ENCODE measurements around the gene SNX5. TPM values are rescaled to one million over a fixed set of nuclear protein-coding genes. Genes with fewer than 3 reads are reported as not detected.

Gene SNX5
- total and polyA plus RNA-seq, 2 of the 8 experiments (the other 6 are each of a cell fraction or from before 2014, with no cell fraction given), result 155 to 194 TPM

DNA sequence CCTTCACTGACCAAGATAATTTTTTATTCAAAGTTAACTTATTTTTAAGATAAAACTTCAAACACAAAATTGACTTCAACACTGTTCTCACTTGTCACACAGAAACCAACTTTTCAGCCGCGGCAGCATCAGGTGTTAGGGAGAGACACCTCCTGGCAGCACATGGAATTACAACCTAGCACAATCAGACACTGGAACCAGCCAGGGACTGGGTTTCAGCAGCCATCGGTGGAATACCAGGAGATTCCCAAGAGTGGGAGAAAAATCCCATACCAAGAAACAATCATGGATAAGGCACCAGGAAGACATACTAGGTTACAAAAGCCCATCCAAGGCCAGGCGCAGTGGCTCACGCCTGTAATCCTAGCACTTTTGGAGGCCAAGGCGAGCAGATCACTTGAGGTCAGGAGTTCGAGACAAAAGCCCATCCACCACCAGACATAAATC is 70.0 kb downstream of the SNX5 start:
- Histone ChIP-seq H3K23me2 (ENCODE audit: low read depth, low read length) (0 out of 2 replicates have a peak, but pooled peaks cover 3% of the 10 kb centered on the region), H3K4me2 (ENCODE audit: insufficient read depth in 1 of 2, low read depth in 2 of 2, low read length in 2 of 2) (no peak overlapping the region), H2BK12ac (ENCODE audit: low read depth, low read length) (no peak overlapping the region), H3K79me1 (ENCODE audit: low read depth, low read length) (no peaks in the 10 kb centered on the region), H2BK5ac (ENCODE audit: low read depth, low read length) (no peak overlapping the region), H3K36me3 (ENCODE audit: control insufficient read depth in 2 of 4, insufficient read depth in 4 of 4, low read length in 3 of 4) (no peaks in the 10 kb centered on the region), H2AK5ac (ENCODE audit: low read depth, low read length) (no peak overlapping the region), H4K20me1 (replicated peaks in 1 of 2; ENCODE audit: control insufficient read depth in 1 of 2, insufficient read depth in 2 of 2, low read length in 2 of 2) (no peaks in the 10 kb centered on the region), H3K27ac (ENCODE audit: low read depth, low read length) (no peak overlapping the region), H3K9me3 (ENCODE audit: insufficient read depth in 2 of 2, low read depth in 1 of 2, low read length in 1 of 2) (no peaks in the 10 kb centered on the region), H3K9ac (replicated peaks in 1 of 4; ENCODE audit: extremely low read depth in 1 of 4, low read depth in 3 of 4, low read length in 3 of 4) (no peak overlapping the region), H3K14ac (ENCODE audit: insufficient read length) (no peak overlapping the region), H3K4ac (replicated peaks; ENCODE audit: insufficient read length, low read depth, low read length) (no peak overlapping the region), H2BK120ac (replicated peaks; ENCODE audit: low read depth, low read length) (no peak overlapping the region), H4K8ac (ENCODE audit: extremely low read depth, insufficient read depth, low read length) (no peak overlapping the region), H3K18ac (ENCODE audit: extremely low read depth, low read length) (no peak overlapping the region), H3K27me3 (replicated peaks in 1 of 4; ENCODE audit: control insufficient read depth in 3 of 4, extremely low read depth in 1 of 4, insufficient read depth in 3 of 4, low read length in 3 of 4) (no peaks in the 10 kb centered on the region; a peak in 1 of 7 replicates), H2BK20ac (ENCODE audit: low read length) (no peak overlapping the region), H4K5ac (ENCODE audit: insufficient read length, low read depth, low read length) (no peak overlapping the region), H4K91ac (replicated peaks; ENCODE audit: insufficient read length, low read length) (no peak overlapping the region), H2AFZ (ENCODE audit: low read length) (no peak overlapping the region), H3K23ac (ENCODE audit: insufficient read length) (no peak overlapping the region), H3K79me2 (ENCODE audit: control insufficient read depth in 1 of 2, insufficient read depth in 2 of 2, low read length in 2 of 2) (no peaks in the 10 kb centered on the region), H2BK15ac (ENCODE audit: low read length) (no peak overlapping the region), H3K4me3 (ENCODE audit: extremely low read depth in 1 of 4, insufficient read depth in 2 of 4, low read depth in 3 of 4, low read length in 4 of 4) (no peak overlapping the region), H3K4me1 (replicated peaks in 1 of 4; ENCODE audit: control insufficient read depth in 3 of 4, insufficient read depth in 4 of 4, low read length in 3 of 4) (peaks cover 8 to 19% (median 12%) of the 10 kb centered on the region in 4 experiments), H3K56ac (replicated peaks; ENCODE audit: insufficient read length, low read depth, low read length) (no peak overlapping the region)
- CTCF ChIA-PET (ENCODE audit: partially characterized antibody), result interaction anchor here (0.7 to 2.9 kb wide), 48 partner anchors 9 to 393 kb away, joined by 3 to 24 read pairs (median 4); no protein-coding TSS in a partner anchor
- 66% methylated on average over 7 of the region's 7 CpGs; no CpG with 5 or more reads in 1 of the 2 experiments for WGBS, 2 experiments (ENCODE audit: extremely low coverage in 1 of 2, insufficient coverage in 1 of 2, insufficient read length in 1 of 2, insufficient replicate concordance in 2 of 2, low coverage in 1 of 2, low lambda C conversion rate in 2 of 2, missing lambda C conversion rate in 1 of 2)
- FAIRE-seq (peak; percentile 84), DNase-seq (ENCODE audit: low read depth in 1 of 2, low spot score in 2 of 2) (peak in 1 of 2 experiments; percentile 81)
- POLR2A ChIA-PET (ENCODE audit: partially characterized antibody), result no interaction called here
- TF ChIP-seq, protein P1, sequence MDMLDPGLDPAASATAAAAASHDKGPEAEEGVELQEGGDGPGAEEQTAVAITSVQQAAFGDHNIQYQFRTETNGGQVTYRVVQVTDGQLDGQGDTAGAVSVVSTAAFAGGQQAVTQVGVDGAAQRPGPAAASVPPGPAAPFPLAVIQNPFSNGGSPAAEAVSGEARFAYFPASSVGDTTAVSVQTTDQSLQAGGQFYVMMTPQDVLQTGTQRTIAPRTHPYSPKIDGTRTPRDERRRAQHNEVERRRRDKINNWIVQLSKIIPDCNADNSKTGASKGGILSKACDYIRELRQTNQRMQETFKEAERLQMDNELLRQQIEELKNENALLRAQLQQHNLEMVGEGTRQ (IDR thresholded peaks at IDR 0.05; ENCODE audit: low read length), result no peak
- TF ChIP-seq BACH1 (IDR thresholded peaks at IDR 0.05; ENCODE audit: low read length), result no peak
- no peak for TF ChIP-seq MAFK (IDR thresholded peaks at IDR 0.05; ENCODE audit: low read depth, low read length)
